Measurements from ENCODE around the gene ANK3.
A peak's percentile ranks its signal among the peaks of the same experiment; 100 is the strongest.

Gene ANK3

GRCh38 chr10:60413306-60414012, 23.8 kb upstream of the ANK3 start:
- peak; percentile 36 for DNase-seq

DNA sequence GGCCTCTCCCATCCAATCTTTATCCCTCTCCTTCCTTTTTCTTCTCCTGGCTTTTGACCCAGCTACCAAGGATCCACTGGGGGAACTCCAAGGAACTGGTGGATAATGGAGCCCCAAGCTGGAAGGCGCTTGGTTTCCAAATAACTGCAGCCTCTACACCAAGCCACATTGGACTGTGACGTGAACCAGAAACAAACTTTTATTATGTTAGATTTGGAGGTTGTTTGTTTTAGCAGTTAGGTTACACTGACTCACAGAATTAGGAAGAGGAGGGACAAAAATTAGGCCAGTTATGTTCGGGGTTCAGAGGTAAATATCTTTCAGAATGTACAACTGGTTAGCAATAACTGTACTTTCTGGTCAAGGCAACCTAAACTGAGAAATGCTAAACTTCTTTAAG, 21.3 kb upstream of the ANK3 start:
- no peak for DNase-seq

DNA sequence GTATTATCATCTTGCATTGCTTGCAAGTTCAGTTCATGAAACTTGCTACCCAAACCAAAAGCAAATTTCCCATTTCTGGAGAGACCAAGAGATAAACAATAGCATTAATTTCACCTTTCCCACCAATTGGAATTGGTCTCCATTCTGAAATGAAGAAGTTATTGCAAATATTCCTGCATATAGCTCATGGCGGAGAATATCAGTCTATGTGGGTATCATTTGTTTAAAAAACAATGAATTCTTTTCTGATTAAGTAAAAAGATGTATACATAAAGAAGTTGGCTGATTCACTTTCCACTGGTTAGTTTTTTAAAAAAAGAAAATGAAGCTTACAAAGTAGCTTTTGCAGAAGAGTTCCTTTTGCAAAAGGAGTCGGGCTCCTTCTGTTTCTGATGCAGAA, 19.5 kb upstream of the ANK3 start:
- no peak for DNase-seq

- DNase-seq, result no peak
These were observed 16.5 kb upstream of the ANK3 start for GRCh38 chr10:60406182-60406581.

DNA sequence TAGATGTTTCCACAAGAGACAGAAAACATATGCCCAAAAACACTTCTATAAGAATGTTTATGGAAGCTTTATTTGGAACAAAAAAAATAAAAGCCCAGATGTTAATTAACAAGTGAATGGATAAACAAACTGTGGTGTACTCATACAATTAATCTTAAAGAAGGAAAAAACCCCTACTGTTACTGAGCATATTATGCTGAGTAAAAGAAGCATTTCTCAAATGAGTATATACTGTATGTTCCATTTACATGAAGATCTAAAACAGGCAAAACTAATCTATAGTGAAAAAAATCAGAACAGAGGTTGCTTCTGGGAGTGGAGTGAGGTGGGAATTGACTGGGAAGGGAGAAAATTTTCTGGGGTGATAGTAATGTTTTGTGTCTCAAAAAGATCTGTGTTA, 15.5 kb upstream of the ANK3 start:
- no peak for DNase-seq

GRCh38 chr10:60403168-60403873, 13.6 kb upstream of the ANK3 start:
- DNase-seq, result no peak

- no peak for DNase-seq
These were observed 10.7 kb upstream of the ANK3 start for GRCh38 chr10:60400366-60400765.

GRCh38 chr10:60399328-60399727, 9.7 kb upstream of the ANK3 start:
- peak; percentile 90 for DNase-seq

- DNase-seq, result no peak
These were observed 8.1 kb upstream of the ANK3 start for GRCh38 chr10:60397792-60398191.

DNA sequence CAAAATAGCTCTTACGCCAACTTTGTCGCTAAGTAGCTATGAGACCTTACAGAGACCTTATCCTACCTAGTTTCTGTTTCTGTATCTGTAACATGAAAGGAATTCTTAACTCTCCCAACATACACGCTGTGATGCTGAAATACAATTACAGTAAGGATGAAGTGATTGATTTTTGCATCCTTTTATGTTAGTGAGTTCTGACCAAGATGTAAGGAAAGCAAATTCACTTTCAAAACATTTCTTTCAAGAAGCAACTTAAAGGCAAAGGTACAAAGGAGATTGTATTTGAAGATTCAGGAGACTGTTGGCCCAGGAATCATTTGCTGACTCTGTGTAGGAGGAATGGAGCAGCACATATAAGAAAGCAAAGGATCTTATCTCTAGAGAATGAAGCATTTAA, 7.1 kb upstream of the ANK3 start:
- DNase-seq, result no peak

GRCh38 chr10:60395711-60396110, 6.0 kb upstream of the ANK3 start:
- DNase-seq, result no peak

GRCh38 chr10:60394446-60394845, 4.8 kb upstream of the ANK3 start:
- DNase-seq, result peak; percentile 52

GRCh38 chr10:60390224-60390626, 550 bp upstream of the ANK3 start:
- no peak for DNase-seq

DNA sequence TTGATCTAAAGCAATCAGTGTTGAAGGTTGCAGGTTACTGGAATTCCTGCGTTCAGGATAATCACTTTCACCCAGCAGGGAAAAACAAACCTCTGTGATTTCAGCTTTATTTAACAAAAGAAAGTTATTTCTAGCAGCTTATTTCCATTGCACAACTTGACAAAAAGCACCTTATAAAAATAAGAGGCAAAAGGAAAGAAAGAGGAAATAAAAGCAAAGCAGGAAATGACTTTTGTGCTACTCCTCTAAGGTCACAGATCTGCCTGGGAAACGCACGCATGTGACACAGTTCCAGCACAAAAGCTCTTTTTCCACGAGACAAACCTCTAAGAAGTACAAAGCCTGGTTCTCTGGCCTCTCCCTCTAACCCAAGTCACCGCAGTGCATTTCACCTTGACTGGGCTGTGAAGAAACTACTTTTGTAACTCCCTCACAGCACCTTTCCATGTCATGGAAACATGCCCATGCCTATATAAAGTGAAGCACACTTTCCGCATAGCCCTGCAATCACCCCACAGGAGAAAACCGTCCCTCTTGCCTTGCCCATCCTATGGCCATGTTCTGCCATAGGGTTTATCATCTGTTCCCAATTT, 870 bp downstream of the ANK3 start:
- DNase-seq, result peak; percentile 25

- DNase-seq, result no peak
These were observed 1.5 kb downstream of the ANK3 start for GRCh38 chr10:60388116-60388625.

DNA sequence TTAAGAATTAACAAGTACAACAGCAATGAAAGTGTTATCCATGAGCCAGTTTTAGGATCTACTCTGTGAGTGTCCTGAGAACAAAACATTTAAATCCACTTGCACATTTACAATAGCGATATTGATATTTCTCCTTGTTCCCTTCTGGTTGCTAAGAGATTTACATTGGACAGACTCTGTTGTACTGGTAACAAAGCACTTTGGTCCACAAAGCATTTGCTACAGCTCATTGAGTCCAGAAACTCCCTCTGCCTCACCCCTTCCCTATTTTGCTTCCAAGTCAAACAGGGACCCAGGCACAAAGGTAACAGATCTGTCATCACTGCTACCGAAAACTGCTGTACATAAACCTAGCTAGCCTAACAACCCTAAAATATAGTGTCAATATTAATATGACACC, 2.1 kb downstream of the ANK3 start:
- no peak for DNase-seq

- DNase-seq, result no peak
These were observed 4.3 kb downstream of the ANK3 start for GRCh38 chr10:60385399-60385738.

DNA sequence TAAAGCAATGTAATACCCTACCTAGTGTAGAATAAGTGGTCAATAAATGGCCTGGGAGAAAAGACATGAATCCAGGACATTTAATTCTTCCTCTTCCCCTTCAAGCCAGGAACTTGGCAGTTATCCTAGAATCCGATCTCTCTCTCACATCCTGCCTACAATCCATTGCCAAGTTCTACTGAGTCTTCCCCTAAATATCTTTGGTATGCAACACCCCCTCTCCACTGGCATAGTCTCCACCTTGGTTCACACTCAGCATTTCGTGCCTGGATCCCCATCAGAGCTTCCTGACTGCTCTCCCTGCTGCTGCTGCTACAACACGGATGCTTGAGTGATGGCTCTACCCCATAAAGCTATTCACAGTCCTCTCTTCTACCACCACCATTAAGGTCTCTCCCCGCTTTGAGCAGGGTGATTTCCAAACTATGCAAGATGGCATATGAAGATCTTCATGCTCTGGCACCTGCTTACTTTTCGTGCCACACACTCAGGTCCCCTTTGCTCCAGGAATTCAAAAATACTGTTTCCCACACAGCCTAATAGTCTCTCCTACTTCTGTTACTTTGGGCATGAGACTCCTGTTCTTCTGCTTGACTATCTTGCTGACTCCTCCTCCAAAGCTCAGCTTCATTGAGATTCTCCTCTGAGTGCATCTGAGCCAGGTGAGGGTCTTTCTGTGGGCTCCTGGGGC, 4.8 kb downstream of the ANK3 start:
- DNase-seq, result no peak

DNA sequence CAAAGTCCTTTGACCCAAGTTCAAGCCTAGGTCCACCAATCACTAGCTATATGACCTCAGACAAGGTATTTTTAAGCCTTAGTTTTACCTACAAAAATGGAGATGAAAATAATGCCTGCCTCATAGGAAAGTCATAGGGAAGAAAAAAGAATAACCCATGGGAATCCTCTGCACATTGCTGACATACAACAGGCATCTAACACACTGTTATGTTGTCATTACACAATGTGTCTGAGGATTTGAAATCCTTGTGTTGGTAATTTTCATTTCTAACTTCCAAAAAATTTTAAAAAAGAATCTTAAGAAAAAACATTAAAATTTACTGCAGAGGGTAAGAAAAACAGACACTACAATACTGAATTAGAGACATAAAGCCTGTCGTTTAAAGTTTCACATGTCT, 5.7 kb downstream of the ANK3 start:
- DNase-seq, result no peak

- no peak for DNase-seq
These were observed 6.6 kb downstream of the ANK3 start for GRCh38 chr10:60382946-60383681.

GRCh38 chr10:60380781-60381180, 8.9 kb downstream of the ANK3 start:
- no peak for DNase-seq

GRCh38 chr10:60377955-60378354, 11.7 kb downstream of the ANK3 start:
- DNase-seq, result no peak

DNA sequence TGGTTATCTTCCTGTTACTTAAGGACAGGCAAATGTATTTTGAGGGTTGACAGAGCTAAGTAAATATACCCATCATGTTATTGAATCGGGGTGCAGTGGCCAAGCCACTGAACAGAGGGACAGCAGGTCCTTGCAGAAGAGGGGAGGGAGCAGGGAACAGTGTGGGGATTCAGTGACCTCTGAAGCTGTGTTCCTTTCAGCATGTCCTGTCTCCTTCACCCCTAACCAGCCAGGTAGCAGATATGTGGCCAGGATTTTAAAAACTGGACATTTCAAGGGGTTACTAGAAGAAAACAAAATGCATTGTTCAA, 12.7 kb downstream of the ANK3 start:
- DNase-seq, result no peak
